GM23338 (cell line): ENCODE results near the gene CTAGE9. TPM values are rescaled to one million over a fixed set of nuclear protein-coding genes. Genes with fewer than 3 reads are reported as not detected.

Source experiments
- ATAC-seq: fragments of 200-7000 bp; cut with Tn5 transposase; 3 replicates; pipeline ENCODE4 v1.9.1; 2020
- DNase-seq: peaks from one replicate; pipeline ENCODE4 v3.0.0-alpha.2; 2015; ENCODE audit warnings: low spot score
- H2AFZ ChIP-seq: fragments of 200-600 bp; sonication (generic); 2 replicates; pipeline ENCODE4 v1.8.0; 2016; ENCODE audit warnings: antibody characterized with exemption, mild to moderate bottlenecking, moderate library complexity
- H3F3A ChIP-seq: fragments of 200-600 bp; sonication (generic); replicated peaks from 2 replicates; pipeline ENCODE4 v1.8.0; 2017; ENCODE audit warnings: antibody characterized with exemption, mixed run types, low read depth
- H3K27ac ChIP-seq: fragments of 200-600 bp; sonication (generic); 2 replicates; pipeline ENCODE4 v1.6.1; 2016; ENCODE audit warnings: low read depth
- H3K27me3 ChIP-seq: fragments of 200-600 bp; sonication (generic); 2 replicates; pipeline ENCODE4 v1.8.0; 2016; ENCODE audit warnings: mild to moderate bottlenecking, mixed run types, moderate library complexity; ENCODE audit not compliant: insufficient read depth
- H3K36me3 ChIP-seq: fragments of 200-600 bp; sonication (generic); 2 replicates; pipeline ENCODE4 v1.8.0; 2016; ENCODE audit warnings: mild to moderate bottlenecking; ENCODE audit not compliant: insufficient read depth
- H3K4me1 ChIP-seq: fragments of 200-600 bp; sonication (generic); 2 replicates; pipeline ENCODE4 v1.8.0; 2016; ENCODE audit warnings: mild to moderate bottlenecking, moderate library complexity; ENCODE audit not compliant: insufficient read depth
- H3K4me2 ChIP-seq: fragments of 200-600 bp; sonication (generic); 2 replicates; pipeline ENCODE4 v1.7.1; 2017; ENCODE audit warnings: mixed run types
- H3K4me3 ChIP-seq: fragments of 200-600 bp; sonication (generic); 2 replicates; pipeline ENCODE4 v1.6.1; 2016; ENCODE audit warnings: mixed run types
- H3K79me2 ChIP-seq: fragments of 200-600 bp; sonication (generic); replicated peaks from 2 replicates; pipeline ENCODE4 v1.8.0; 2017; ENCODE audit warnings: mild to moderate bottlenecking; ENCODE audit not compliant: insufficient read depth
- H3K9me2 ChIP-seq: fragments of 200-600 bp; sonication (generic); 2 replicates; pipeline ENCODE4 v1.8.0; 2017; ENCODE audit not compliant: insufficient read depth
- H4K20me1 ChIP-seq: fragments of 200-600 bp; sonication (generic); replicated peaks from 2 replicates; pipeline ENCODE4 v1.8.0; 2017; ENCODE audit warnings: mild to moderate bottlenecking; ENCODE audit not compliant: insufficient read depth
- H3K27ac Mint-ChIP-seq: 2 replicates; pipeline ENCODE4 v1.8.0; 2020; ENCODE audit warnings: inconsistent platforms, mild to moderate bottlenecking, moderate library complexity, mixed read lengths
- H3K27me3 Mint-ChIP-seq: 3 replicates; pipeline ENCODE4 v1.8.0; 2022; ENCODE audit warnings: low read depth, mild to moderate bottlenecking, moderate library complexity, mixed read lengths, inconsistent platforms; ENCODE audit not compliant: insufficient read depth, poor library complexity
- H3K36me3 Mint-ChIP-seq: 3 replicates; pipeline ENCODE4 v1.8.0; 2021; ENCODE audit warnings: low read depth, mild to moderate bottlenecking, inconsistent platforms, moderate library complexity, mixed read lengths
- H3K4me1 Mint-ChIP-seq: 3 replicates; pipeline ENCODE4 v1.8.0; 2020; ENCODE audit warnings: mild to moderate bottlenecking, inconsistent platforms, mixed read lengths
- H3K4me3 Mint-ChIP-seq: 3 replicates; pipeline ENCODE4 v1.8.0; 2021; ENCODE audit warnings: moderate library complexity, mild to moderate bottlenecking, inconsistent platforms, mixed read lengths
- H3K9me3 Mint-ChIP-seq: 3 replicates; pipeline ENCODE4 v1.8.0; 2020; ENCODE audit warnings: moderate library complexity, mild to moderate bottlenecking, inconsistent platforms, mixed read lengths
- CREB1 ChIP-seq: fragments of 250-450 bp; sonication (Bioruptor Pico); IDR thresholded peaks from 2 replicates; pipeline ENCODE4 v1.5.0; 2020; ENCODE audit warnings: low read depth, mild to moderate bottlenecking, moderate library complexity
- EZH2 ChIP-seq: fragments of 200-600 bp; sonication (generic); IDR thresholded peaks from one replicate; pipeline ENCODE4 v1.8.0; 2017; ENCODE audit warnings: antibody characterized with exemption, mild to moderate bottlenecking, low read depth; ENCODE audit not compliant: unreplicated experiment
- EZH2phosphoT487 ChIP-seq: fragments of 200-600 bp; sonication (generic); IDR thresholded peaks from one replicate; pipeline ENCODE4 v1.8.1; 2018; ENCODE audit warnings: antibody characterized with exemption; ENCODE audit not compliant: unreplicated experiment
- JUNB ChIP-seq: IDR thresholded peaks from one replicate; pipeline ENCODE4 v1.6.1; 2016; ENCODE audit warnings: antibody characterized with exemption; ENCODE audit not compliant: unreplicated experiment
- NANOG ChIP-seq: IDR thresholded peaks from 2 replicates; pipeline ENCODE4 v1.6.1; 2016; ENCODE audit warnings: antibody characterized with exemption, borderline replicate concordance
- REST ChIP-seq: IDR thresholded peaks from one replicate; pipeline ENCODE4 v1.6.1; 2018; ENCODE audit warnings: antibody characterized with exemption; ENCODE audit not compliant: unreplicated experiment
- STAT1 ChIP-seq: IDR thresholded peaks from one replicate; pipeline ENCODE4 v1.6.1; 2016; ENCODE audit warnings: antibody characterized with exemption; ENCODE audit not compliant: unreplicated experiment
- polyA plus RNA-seq: library from polyadenylated mRNA; unstranded; fragments of >200 nt; fragmentation: Nextera tagmentation; extraction: Ambion mirVana; gene quantifications from 2 replicates; pipeline ENCODE4 v1.2.1, GENCODE V29; 2016
- total RNA-seq: library from RNA; depleted of rRNA; stranded (reverse); fragments of >200 nt; shearing (Covaris generic); gene quantifications from 2 replicates; pipeline ENCODE4 v1.2.3, GENCODE V29; 2014
- TF ChIP-seq, protein P1 (sequence below), 2 experiments: fragments of 200-600 bp in 1 of 2; sonication (generic) in 1 of 2; conservative IDR thresholded peaks; 2 replicates each; pipeline versions ENCODE4 v1.5.1 to v1.6.1; 2016 to 2017; ENCODE audit warnings: antibody characterized with exemption in 2 of 2, low read depth in 2 of 2, mild to moderate bottlenecking in 2 of 2, moderate library complexity in 1 of 2
- TF ChIP-seq, protein P2 (sequence below): IDR thresholded peaks from 2 replicates; pipeline ENCODE4 v1.6.1; 2016; ENCODE audit warnings: antibody characterized with exemption

CTAGE9 gene
- total and polyA plus RNA-seq, 2 experiments from 2014 or later = 0.10 to 0.13 TPM

DNA sequence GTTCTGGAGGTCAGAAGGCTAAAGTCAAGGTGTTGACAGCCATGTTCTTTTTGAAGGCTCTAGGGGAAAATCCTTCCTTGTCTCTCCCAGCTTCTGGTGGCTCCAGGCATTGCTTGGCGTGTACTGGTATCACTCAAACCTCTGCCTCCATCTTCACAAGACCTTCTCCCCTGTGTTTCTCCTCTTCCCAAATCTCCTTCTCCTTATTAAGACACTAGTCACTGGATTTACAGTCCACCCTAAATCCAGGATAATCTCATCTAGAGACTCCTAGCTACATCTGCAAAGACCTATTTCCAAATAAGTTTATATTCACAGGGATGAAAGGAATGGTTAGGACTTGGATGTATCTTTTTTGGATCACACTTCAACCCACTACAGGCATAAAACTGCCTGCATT lies 26.0 kb upstream of the CTAGE9 start (continued):
- TF ChIP-seq REST = no peak

DNA sequence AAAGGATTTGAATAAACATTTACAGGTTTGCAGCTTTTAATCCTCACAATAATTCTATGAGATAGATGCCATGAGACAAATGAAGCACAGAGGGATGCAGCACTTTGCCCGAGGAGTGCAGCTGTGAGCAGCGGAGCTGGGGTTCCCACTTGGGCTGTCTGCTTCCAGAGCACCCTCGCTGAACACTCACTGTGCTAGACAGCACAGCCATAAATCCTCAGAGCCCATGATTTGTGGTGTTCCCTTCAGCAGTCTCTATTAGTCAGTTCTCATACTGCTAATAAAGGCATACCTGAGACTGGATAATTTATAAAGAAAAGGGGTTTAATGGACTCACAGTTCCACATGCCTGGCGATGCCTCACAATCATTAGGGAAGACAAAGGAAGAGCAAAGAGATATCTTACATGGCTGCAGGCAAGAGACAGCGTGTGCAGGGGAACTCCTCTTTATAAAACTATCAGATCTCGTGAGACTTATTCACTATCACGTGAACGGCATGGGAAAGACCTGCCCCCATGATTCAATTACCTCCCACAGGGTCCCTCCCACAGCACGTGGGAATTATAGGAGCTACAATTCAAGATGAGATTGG lies 25.3 kb upstream of the CTAGE9 start:
- Histone ChIP-seq H3K27ac (no peak overlapping the region), H2AFZ (no peak overlapping the region; the same call in 1 of the 2 replicates), H3K4me3 (no peak overlapping the region), H3K4me1 (no peaks in the 10 kb centered on the region), H3F3A (no peaks in the 10 kb centered on the region), H3K79me2 (no peaks in the 10 kb centered on the region), H4K20me1 (no peaks in the 10 kb centered on the region), H3K27me3 (no peaks in the 10 kb centered on the region), H3K9me2 (0 out of 2 replicates have a peak, but pooled peaks cover 3% of the 10 kb centered on the region), H3K4me2 (no peak overlapping the region), H3K36me3 (0 out of 2 replicates have a peak, but pooled peaks cover 3% of the 10 kb centered on the region)
- H3K27ac Mint-ChIP-seq = no peak overlapping the region
- no peak for TF ChIP-seq EZH2
- H3K4me1 Mint-ChIP-seq = no peaks in the 10 kb centered on the region
- DNase-seq = no peak
- no peaks in the 10 kb centered on the region for H3K27me3 Mint-ChIP-seq
- H3K36me3 Mint-ChIP-seq = no peaks in the 10 kb centered on the region
- H3K4me3 Mint-ChIP-seq = no peak overlapping the region
- H3K9me3 Mint-ChIP-seq = no peaks in the 10 kb centered on the region
- no peak for ATAC-seq

DNA sequence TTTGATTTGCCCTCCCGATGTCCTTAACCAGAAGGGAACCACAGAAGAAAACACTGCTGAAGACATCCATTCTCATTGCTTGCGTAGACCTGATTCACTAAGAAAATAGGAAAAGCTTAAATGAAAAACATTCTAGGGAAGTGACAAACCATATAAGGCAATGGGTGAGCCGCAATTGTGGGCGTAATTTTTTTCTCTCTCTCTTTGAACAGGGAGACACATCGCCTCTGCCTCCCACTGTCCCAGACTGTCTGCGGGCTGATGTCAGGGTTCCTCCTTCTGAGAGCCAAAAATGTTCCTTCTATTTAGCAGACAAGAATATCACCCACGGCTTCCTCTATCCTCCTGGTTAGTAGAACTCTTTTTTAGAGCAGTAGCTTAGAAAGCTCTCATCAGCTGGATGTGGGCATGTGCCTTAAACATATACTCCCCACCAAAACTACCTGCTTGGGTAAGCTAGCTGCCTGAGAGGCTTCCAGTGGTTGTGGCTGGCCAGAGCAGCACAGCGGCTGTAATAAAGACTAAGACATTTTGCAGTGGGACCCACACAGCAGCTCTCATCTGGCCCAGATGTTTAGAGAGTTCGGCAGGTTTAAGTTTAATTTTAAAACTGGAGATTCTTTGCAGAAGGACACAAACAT lies 22.7 kb upstream of the CTAGE9 start:
- Mint-ChIP-seq H3K36me3 (no peaks in the 10 kb centered on the region), H3K27me3 (peaks cover 4% of the 10 kb centered on the region), H3K4me3 (no peak overlapping the region), H3K9me3 (no peaks in the 10 kb centered on the region), H3K4me1 (0 out of 3 replicates have a peak, but pooled peaks cover 2% of the 10 kb centered on the region), H3K27ac (peak overlapping the region; percentile 46)
- ATAC-seq (peak; percentile 67), DNase-seq (no peak)
- Histone ChIP-seq H3K4me1 (no peaks in the 10 kb centered on the region), H3K27ac (no peak overlapping the region; the same call in 1 of the 2 replicates), H3K36me3 (0 out of 2 replicates have a peak, but pooled peaks cover 3% of the 10 kb centered on the region), H2AFZ (peak overlapping the region; percentile 87), H3F3A (no peaks in the 10 kb centered on the region), H3K79me2 (no peaks in the 10 kb centered on the region), H3K27me3 (no peaks in the 10 kb centered on the region), H3K9me2 (0 out of 2 replicates have a peak, but pooled peaks cover 3% of the 10 kb centered on the region), H3K4me3 (no peak overlapping the region), H4K20me1 (no peaks in the 10 kb centered on the region), H3K4me2 (no peak overlapping the region)
- no peak for TF ChIP-seq CREB1 (CRISPR knock-in tag)
- TF ChIP-seq STAT1 = no peak
- TF ChIP-seq EZH2 = no peak
- no peak for TF ChIP-seq JUNB
- TF ChIP-seq, protein P1, sequence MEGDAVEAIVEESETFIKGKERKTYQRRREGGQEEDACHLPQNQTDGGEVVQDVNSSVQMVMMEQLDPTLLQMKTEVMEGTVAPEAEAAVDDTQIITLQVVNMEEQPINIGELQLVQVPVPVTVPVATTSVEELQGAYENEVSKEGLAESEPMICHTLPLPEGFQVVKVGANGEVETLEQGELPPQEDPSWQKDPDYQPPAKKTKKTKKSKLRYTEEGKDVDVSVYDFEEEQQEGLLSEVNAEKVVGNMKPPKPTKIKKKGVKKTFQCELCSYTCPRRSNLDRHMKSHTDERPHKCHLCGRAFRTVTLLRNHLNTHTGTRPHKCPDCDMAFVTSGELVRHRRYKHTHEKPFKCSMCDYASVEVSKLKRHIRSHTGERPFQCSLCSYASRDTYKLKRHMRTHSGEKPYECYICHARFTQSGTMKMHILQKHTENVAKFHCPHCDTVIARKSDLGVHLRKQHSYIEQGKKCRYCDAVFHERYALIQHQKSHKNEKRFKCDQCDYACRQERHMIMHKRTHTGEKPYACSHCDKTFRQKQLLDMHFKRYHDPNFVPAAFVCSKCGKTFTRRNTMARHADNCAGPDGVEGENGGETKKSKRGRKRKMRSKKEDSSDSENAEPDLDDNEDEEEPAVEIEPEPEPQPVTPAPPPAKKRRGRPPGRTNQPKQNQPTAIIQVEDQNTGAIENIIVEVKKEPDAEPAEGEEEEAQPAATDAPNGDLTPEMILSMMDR (conservative IDR thresholded peaks at IDR 0.05; ENCODE audit: low read depth in 2 of 2) = no peak
- TF ChIP-seq EZH2phosphoT487 = no peak
- no peak for TF ChIP-seq NANOG
- TF ChIP-seq, protein P2, sequence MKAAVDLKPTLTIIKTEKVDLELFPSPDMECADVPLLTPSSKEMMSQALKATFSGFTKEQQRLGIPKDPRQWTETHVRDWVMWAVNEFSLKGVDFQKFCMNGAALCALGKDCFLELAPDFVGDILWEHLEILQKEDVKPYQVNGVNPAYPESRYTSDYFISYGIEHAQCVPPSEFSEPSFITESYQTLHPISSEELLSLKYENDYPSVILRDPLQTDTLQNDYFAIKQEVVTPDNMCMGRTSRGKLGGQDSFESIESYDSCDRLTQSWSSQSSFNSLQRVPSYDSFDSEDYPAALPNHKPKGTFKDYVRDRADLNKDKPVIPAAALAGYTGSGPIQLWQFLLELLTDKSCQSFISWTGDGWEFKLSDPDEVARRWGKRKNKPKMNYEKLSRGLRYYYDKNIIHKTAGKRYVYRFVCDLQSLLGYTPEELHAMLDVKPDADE = no peak
